HG03571 (cell line): ENCODE data around the gene LARP6.
"Not testable (repeated sequence)": the region's sequence is repeated elsewhere in the genome, so short reads cannot be mapped to it uniquely, and the experiment has no call there.

Source experiments
- ATAC-seq: cut with Tn5 transposase; IDR thresholded peaks from one replicate; pipeline ENCODE4 v1.9.1; 2021; ENCODE audit not compliant: unreplicated experiment

LARP6 gene

DNA sequence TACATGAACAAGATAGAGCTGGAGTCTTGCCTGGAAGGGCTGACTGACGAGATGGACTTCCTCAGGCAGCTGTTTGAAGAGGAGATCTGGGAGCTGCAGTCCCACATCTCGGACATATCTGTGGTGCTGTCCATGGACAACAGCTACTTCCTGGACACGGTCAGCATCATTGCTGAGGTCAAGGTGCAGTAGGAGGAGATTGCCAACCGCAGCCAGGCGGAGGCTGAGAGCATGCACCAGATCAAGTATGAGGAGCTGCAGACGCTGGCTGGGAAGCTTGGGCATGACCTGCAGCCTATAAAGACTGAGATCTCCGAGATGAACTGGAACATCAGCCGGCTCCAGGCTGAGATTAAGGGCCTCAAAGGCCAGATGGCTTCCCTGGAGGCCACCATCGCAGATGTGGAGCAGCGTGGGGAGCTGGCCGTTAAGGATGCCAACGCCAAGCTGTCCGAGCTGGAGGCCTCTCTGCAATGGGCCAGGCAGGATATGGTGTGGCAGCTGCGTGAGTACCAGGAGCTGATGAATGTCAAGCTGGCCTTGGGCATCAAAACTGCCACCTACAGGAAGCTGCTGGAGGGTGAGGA is 5.5 kb upstream of the LARP6 start:
- no peak for ATAC-seq

DNA sequence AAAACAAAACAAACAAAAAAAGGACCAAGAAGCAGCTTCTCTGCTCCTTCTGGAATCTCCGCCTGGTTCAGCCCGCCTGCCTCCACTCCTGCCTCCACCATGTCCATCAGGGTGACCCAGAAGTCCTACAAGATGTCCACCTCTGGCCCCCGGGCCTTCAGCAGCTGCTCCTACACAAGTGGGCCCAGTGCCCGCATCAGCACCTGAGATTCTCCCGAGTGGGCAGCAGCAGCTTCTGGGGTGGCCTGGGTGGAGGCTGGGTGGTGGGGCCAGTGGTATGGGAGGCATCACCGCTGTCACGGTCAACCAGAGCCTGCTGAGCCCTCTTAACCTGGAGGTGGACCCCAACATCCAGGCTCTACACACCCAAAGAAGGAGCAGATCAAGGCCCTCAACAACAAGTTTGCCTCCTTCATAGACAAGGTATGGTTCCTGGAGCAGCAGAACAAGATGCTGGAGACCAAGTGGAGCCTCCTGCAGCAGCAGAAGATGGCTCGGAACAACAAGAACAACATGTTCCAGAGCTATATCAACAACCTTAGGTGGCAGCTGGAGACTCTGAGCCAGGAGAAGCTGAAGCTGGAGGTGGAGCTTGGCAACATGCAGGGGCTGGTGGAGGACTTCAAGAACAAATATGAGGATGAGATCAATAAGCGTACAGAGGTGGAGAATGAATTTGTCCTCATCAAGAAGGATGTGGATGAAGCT is 4.8 kb upstream of the LARP6 start:
- not testable (repeated sequence) for ATAC-seq

DNA sequence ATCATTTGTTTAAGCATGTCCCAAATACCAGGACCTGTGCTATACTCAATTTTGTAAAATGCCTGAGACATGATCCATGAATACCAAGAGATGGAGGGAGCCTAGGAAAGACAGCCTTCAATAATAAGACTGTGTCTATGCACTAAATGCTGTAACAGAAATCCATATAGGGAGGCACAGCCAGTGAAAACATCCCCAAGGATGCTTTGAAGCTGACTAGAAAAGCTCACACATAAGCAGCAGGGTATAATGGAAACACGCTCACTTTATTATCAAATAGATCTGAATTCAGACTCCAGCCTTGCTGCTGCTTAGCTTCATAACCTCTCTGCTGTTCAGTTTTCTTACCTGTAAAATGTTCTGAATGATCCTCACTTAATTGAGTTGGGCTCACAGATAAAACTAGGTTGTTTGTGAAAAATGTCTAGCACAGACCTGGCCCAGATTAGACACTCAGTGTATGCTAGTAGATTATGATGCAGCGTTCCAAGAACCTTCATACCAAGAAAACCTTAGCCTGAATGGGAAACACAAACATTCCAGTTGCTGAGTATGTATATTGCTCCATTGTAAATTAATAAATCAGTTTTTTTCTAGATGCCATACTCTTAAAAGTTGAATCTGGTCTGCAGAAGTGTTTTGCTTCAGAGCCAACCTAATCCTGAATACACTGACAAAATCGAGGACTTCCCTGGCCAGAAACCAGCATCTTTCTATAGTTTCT is 3.8 kb upstream of the LARP6 start:
- no peak for ATAC-seq

DNA sequence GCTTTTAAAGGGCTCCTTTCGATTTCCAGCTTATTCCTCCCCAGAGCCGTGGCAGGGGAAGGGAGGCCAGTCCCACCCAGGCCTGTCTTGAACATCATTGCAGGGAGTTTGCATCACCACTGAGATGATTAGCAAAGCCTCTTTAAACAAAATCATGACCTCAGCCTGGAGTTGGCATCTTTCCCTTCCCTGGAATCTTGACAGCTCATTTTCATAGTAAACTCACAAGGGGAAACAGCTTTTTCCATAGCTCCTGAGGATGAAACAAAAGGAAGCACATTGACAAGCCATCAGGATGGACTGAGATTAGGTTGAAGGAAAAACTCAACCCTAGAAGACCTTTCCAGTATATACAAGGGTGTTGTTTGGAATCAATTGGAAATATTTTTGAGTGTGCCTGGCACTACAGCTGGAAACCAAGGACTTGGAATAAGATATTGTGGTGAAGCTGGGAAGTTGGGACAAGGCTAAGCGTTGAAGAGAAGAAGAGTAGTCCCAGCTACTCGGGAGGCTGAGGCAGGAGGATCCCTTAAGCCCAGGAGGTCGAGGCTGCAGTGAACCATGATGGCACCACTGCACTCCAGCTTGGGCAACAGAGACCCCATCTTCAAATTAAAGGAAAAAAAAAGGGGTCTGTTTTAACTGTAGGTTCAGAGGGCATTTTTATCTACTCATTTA is 3.1 kb upstream of the LARP6 start:
- ATAC-seq: no peak

DNA sequence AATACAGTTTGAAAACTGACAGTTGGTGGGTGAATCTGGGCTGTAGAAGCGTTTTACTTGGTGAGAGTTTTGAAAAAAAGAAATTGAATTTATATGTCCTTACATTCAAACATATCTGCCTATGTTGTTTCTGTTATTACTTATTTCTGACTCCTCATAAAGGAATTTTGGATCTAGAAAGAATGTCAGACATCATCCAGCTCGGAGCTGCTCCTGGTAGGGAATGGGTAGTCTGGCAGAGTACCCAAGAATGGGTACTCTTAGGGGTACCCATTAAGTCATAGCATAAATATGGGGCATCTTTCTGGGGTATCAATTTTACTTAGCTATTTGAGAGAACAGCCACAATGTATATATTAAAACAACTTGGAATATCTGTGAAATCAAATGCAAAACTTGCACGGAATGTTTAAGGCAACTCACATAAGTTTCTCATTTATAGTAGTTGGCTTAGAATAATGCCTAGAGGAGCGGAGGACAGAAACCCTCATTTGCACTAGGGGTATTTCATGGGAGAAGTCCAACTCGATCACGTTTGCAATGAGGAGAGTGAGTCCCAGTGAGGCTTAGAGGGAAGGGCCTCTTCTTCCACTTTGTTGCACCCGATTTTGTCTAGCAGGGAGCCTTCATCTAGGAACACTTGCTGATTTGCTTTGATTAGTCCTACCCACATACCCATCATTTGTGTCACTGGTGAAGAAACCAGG is 2.4 kb upstream of the LARP6 start:
- ATAC-seq: no peak

DNA sequence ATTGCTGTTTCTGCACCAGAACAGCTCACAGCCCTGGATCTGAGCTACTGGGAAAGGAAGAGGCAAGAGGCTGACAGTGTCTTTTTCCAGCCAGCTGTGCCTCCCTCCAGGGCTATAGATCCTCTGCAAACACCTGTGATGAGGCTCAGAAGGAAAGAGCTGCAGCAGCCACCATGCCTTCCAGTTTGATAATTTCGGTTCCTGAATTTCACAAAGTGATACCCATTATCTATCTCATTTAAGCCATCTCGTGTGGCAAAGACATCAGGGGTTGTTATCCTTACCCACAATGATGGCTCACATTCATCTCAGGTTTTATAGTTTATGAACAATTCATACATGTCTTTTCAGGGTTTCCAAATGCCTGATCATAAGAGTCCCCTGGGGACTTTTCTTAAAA is 1.8 kb upstream of the LARP6 start:
- ATAC-seq: no peak

DNA sequence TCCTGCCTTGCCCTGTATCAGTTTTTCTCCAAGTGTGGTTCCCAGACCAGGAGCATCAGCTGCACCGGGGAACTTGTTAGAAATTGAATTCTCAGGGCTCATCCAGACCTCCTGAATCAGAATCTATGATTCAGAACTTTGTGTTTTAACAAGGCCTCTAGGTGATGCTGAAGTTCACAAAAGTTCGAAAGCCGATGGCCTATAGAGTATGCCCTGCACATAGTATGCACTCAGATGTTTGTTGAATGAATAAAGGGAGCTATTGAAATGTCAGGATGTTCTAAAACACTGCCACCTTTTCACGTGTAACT is 664 bp upstream of the LARP6 start:
- no peak for ATAC-seq

DNA sequence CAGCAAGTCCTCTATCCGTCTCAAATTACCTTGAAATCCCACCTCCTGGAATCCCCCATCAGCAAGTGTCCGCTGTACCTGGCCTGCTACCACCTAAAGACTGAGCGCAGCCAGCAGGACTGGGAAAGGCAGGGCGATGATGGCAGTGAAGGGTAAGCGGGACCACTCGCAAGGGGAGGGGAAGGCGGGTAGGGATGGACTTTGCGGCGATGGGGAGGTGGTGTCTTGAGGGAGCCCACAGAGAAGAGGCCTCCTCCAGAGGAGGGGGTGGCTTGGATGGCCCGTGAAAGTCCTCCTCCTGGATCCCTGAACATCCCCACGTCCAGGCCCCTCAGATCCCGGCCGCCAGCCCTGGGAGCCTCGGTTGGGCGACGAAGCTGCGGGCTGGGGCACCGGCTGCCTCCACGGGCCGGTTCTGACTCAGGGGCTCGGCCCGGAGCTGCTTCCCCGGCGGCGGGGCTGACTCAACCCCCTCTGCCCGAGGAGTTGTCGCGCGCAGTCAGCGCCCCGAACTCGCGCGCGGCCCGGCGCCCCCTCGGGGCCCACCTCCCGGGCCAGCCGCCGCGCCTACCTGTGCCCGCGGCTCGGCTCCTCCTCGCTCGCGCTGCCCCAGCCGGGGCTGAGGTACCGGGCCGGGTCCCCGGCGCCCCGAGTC is 512 bp downstream of the LARP6 start:
- ATAC-seq: no peak

DNA sequence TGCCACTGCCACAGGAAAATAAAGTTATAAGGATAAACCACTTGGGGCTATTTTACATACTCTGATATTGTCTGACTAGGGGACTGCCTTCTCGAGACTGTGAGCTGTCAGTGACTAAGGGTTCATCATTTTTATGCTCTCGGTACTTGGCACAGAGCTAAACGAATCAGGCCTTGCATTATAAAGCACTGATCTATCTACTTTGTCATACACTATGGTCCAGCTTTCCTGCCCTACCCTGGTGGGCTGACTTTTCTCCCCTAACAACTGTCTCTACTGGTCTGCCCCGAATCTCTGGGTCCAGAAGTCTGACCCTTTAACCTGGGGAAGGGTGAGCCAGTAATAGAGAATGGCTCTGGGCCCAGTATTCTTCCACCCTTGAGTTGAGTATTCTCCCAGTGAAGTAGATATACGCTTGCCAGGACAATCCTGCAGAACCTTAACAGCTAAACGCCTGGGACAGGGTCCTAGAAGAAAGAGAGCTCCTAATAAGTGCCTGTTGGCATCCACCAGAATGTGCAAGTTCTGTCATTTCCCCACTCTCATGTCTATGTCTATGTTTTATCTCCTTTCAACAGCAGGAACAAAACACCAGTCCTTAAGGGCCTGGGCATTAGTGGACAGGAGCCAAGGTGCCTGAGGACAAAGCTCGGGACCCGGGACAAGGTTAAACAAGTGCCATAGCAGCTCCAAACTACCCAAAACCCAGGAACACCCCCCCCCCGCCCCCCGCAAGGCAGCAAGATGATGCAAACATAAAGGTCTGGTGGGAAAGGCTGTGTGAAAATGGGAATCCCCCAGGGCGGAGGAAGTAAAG is 1.2 kb downstream of the LARP6 start:
- ATAC-seq: no peak

DNA sequence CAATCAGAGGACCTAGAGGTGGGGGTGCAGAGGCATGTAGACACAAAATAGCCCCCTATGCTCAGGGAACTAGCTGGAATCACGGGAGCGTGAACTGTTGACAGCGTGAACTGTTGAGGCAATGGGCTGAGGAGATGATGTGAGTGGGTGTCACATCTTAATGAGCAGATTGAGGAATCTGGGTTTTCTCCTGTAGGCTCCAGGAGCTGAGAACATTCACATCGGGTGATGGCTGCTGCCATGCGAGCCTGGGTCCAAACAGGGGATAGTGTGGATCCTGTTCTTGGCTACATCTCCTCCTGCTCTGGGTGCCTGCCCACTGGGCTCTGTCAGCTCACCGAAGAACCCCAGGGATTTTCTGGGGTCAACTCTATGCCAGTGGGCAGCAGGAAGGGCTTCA is 2.1 kb downstream of the LARP6 start:
- ATAC-seq: no peak

DNA sequence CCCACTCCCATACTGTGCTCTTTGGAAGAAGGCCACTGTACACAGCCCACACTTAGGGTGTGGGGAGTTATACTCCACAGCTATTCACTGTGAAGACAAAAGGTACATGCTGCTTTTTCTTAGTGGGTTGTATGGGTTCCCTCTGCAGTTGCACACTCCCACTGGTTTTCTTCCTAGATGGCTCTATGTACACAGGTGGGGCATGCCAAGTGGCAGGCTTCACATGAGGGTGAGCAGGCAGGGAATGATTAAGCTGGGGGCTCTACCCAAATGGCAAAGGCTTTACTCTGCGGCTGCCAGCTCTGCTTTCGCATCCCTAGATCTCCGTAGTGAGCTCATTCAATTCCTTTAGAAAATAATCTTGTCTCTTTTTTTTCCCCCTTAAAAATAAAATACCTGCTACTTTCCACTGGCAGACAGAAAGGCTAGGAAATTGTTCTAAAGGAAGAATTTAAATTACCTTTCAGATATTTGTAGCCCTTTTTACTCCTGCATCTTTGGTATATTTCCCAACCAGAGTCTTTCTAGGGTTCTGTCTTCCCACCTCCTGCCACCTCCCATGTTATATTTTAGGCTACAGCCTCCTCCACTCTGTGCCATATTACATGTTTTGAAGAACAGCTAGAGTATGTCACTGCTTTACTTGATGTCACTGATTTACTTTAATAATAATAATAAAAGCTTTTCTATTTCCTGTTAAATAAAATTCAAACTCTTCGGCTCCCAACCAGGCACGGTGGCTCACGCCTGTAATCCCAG is 8.2 kb downstream of the LARP6 start:
- no peak for ATAC-seq

DNA sequence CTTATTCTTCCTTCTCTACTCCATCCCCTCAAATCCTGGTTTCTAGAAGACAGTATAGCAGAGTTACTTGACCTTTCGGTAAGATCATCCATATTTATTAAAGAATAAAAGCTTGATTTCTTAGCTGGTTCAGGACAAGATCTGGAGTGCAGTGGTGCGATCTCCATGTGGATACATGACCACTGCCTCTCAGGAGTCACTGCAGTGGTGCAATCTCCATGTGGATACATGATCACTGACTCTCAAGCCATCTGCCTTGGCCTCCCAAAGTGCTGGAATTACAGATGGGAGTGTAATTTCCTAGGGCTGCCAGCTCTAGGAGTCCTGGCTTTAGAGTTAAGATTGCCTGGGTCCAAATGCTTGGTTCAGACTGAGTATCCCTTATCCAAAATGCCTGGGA is 16.5 kb downstream of the LARP6 start:
- ATAC-seq: no peak

DNA sequence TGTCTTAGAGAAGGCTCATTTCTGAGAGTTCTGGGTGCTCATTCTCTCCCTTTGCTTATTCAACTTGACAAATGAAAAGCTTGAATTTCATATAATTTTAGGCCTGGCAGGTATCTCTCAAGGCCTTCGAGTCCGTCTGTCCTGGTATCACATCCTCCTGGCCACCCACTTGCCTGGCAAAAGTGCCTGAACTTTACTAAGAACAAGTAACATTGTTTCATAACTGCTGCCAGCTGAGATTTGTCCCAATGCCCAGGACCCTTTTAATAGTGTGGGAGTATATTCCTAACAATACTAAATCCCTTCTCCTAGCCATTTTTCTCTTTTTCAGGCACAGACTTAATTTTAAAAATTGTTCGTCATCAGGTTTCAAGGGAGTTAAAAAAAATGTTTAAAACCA is 18.1 kb downstream of the LARP6 start:
- ATAC-seq: no peak

DNA sequence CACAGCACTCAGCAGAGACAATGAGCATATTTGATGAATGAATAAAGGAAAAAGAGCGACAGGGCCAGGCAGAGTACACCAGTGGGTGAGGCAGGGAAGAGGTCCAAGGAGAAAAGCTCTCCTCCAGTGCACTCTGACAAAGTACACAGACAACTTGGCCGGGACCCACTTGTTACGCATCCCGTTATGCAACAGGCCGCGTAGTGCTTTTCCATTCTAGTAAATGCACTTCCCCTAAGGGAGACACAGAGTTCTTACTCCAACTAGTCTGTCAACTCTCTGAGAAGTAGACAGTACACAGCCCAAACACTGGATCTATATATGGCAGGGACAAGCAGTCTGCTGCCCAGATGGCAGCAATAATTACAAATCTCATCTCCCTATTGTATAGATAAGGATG is 18.5 kb downstream of the LARP6 start:
- ATAC-seq: no peak

DNA sequence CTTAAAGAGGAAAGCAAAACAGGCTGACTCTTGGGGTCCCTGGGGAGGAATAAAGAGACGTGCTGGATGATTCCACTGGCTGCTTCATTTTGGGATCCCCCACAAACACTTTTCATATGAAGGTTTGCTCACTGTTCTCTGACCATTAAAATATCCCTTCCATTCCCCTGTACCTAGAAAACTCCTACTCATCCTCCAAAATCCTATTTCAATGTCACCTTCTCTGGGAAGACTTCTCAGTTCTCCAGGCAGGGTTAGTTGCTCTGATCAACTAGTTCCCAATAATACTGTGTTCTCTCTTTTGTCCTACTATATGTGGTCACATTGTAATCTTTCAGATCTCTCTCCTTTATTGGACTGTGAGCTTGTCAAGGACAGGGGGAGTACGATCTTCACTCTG is 19.0 kb downstream of the LARP6 start:
- ATAC-seq: no peak

DNA sequence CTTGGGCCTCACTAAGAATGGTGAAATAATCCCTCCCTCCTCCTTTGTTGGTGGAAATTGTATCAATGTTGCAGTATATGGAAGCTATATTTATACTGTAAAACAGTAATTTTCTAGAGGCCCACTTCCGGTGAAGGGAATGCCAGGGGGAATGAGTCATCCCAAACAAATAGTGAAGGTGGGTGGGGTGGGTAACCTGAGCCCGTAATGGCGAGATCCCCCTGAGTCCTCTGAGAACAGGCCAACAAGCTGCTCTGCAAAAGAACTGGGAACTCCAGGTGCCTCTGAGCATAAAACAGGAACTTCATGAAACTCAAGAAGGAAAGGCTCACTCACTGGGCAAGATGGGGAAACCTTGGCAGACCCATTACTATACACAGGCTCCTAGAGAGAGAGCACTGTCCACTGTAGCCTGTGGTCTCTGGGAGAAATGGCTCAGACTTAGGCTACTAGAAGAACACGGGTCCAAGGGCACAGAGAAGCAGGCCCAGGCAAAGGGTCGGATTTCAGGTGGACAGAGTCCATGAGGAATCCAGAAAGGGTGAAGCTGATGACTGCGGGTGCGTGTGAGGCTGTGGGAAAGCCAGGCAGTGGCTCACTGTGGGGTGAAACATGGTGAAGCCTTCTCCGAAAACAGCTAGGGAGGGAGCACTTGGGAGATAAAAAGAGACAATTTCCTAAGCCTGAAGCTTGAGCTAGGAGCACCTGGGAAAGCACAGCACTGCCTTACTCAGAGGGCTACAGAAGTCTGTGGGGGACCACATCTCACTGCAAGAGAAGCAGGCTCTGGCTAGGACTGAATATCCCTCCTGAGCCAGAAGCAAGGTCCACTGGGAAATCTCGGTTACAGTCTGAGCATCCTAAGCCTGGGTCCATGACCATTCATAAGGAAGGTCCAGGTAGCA is 19.8 kb downstream of the LARP6 start:
- no peak for ATAC-seq

DNA sequence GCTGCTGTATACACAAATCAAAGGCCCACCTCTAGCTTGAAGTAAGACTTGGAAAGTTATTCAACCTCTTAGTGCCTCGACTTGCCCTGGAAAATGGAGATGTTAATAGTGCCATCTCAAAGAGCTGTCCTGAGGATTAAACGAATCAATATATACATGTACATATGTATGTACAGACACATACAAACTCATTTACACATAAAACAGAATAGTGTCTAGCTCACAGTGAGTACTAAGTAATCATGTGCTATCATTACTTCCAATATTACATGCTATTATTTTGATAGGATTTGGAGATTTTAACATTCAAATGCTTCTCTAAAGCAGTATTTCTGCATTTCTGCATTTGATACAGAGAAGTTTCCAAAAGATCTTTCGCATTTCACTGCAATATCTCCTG is 20.5 kb downstream of the LARP6 start:
- ATAC-seq: no peak

DNA sequence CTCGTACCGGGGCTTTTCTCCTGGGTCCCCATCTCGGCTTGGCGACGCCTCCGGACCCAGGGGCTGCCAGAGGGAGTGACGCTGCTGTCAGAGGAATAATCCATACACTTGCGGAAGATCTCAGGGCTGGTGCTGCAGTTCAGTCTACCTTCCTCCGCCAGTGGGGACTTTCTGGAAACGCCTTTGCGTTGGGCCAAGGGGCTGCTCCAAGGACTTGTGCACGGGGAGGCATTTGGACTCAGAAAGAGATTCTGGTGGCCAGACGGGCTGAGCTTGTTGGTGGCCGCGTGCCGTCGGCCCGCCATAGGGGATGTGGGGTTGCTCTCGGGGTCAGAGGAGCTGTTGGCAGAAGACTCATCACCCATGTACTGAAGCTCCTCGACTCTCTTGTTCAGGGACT is 21.8 kb downstream of the LARP6 start:
- no peak for ATAC-seq
